SK-N-SH treated with all-trans-retinoic acid at 6 μM for 48 hours (cell line): ENCODE data around the gene USH2A.

Source experiments
- ATAC-seq: fragments of 200-7000 bp; cut with Tn5 transposase; 3 replicates; pipeline ENCODE4 v1.9.1; 2020; ENCODE audit warnings: mild to moderate bottlenecking, moderate library complexity
- ARNTL ChIP-seq: fragments of 450-650 bp; formaldehyde crosslinking; IDR thresholded peaks from 2 replicates; pipeline ENCODE4 v1.5.0; 2020; ENCODE audit warnings: low read depth, mild to moderate bottlenecking, moderate library complexity, borderline replicate concordance
- BACH2 ChIP-seq: fragments of 250-450 bp; sonication (Bioruptor Pico); IDR thresholded peaks from 2 replicates; pipeline ENCODE4 v1.9.0; 2021; ENCODE audit warnings: mild to moderate bottlenecking, borderline replicate concordance
- CREB5 ChIP-seq: fragments of 250-450 bp; sonication (Bioruptor Pico); IDR thresholded peaks from 2 replicates; pipeline ENCODE4 v1.5.1; 2020; ENCODE audit warnings: low read depth, mild to moderate bottlenecking, moderate library complexity
- CSDC2 ChIP-seq: fragments of 250-450 bp; sonication (Bioruptor Pico); IDR thresholded peaks from 2 replicates; pipeline ENCODE4 v1.5.0; 2020; ENCODE audit warnings: mild to moderate bottlenecking, moderate library complexity
- GLIS3 ChIP-seq: fragments of 250-450 bp; sonication (Bioruptor Pico); IDR thresholded peaks from 2 replicates; pipeline ENCODE4 v1.5.0; 2020; ENCODE audit warnings: mild to moderate bottlenecking, moderate library complexity
- OSR1 ChIP-seq: fragments of 250-450 bp; sonication (Bioruptor Pico); IDR thresholded peaks from 2 replicates; pipeline ENCODE4 v1.8.0; 2022; ENCODE audit warnings: moderate library complexity, mild to moderate bottlenecking, inconsistent platforms
- PATZ1 ChIP-seq: fragments of 250-450 bp; sonication (Bioruptor Pico); IDR thresholded peaks from 2 replicates; pipeline ENCODE4 v1.8.0; 2020; ENCODE audit warnings: mild to moderate bottlenecking, moderate library complexity, borderline replicate concordance
- POU6F1 ChIP-seq: fragments of 250-450 bp; sonication (Bioruptor Pico); IDR thresholded peaks from 2 replicates; pipeline ENCODE4 v1.8.0; 2021; ENCODE audit warnings: low read depth, mild to moderate bottlenecking, moderate library complexity, borderline replicate concordance
- RARB ChIP-seq: fragments of 250-450 bp; sonication (Bioruptor Pico); IDR thresholded peaks from 2 replicates; pipeline ENCODE4 v1.8.0; 2021; ENCODE audit warnings: mild to moderate bottlenecking, moderate library complexity
- TCF4 ChIP-seq: fragments of 250-450 bp; sonication (Bioruptor Pico); IDR thresholded peaks from 2 replicates; pipeline ENCODE4 v1.8.0; 2021; ENCODE audit warnings: mild to moderate bottlenecking, moderate library complexity, borderline replicate concordance
- TOX ChIP-seq: fragments of 250-450 bp; sonication (Bioruptor Pico); IDR thresholded peaks from 2 replicates; pipeline ENCODE4 v1.8.0; 2021; ENCODE audit warnings: mild to moderate bottlenecking, moderate library complexity, borderline replicate concordance
- TSHZ2 ChIP-seq: fragments of 250-450 bp; sonication (Bioruptor Pico); IDR thresholded peaks from 2 replicates; pipeline ENCODE4 v1.5.0; 2020; ENCODE audit warnings: mild to moderate bottlenecking, moderate library complexity
- ZC3H10 ChIP-seq: fragments of 250-450 bp; sonication (Bioruptor Pico); IDR thresholded peaks from 2 replicates; pipeline ENCODE4 v1.5.1; 2021; ENCODE audit warnings: mild to moderate bottlenecking, moderate library complexity
- ZFP3 ChIP-seq: fragments of 250-450 bp; sonication (Bioruptor Pico); IDR thresholded peaks from 2 replicates; pipeline ENCODE4 v1.5.0; 2020; ENCODE audit warnings: mild to moderate bottlenecking, moderate library complexity
- ZFP30 ChIP-seq: fragments of 450-650 bp; formaldehyde crosslinking; IDR thresholded peaks from 2 replicates; pipeline ENCODE4 v1.5.0; 2022; ENCODE audit warnings: mild to moderate bottlenecking, moderate library complexity
- ZNF70 ChIP-seq: fragments of 450-650 bp; formaldehyde crosslinking; IDR thresholded peaks from 2 replicates; pipeline ENCODE4 v1.5.0; 2020; ENCODE audit warnings: mild to moderate bottlenecking, moderate library complexity
- ZNF8 ChIP-seq: fragments of 450-650 bp; formaldehyde crosslinking; IDR thresholded peaks from 2 replicates; pipeline ENCODE4 v1.5.0; 2020; ENCODE audit warnings: mild to moderate bottlenecking, moderate library complexity

USH2A gene

GRCh38 chr1:215600867-215601266, 822.4 kb downstream of the USH2A start:
- no peak for ATAC-seq
- TF ChIP-seq ZNF8 (CRISPR knock-in tag) (no peak), PATZ1 (CRISPR knock-in tag) (no peak), CREB5 (no peak), ZFP30 (CRISPR knock-in tag) (no peak), CSDC2 (CRISPR knock-in tag) (no peak)

- TF ChIP-seq OSR1 = no peak
- peak; percentile 27; the same call in 2 of the 3 replicates for ATAC-seq
Measured at GRCh38 chr1:215600258-215600792, 822.9 kb downstream of the USH2A start.

- peak; percentile 55 for ATAC-seq
- TF ChIP-seq TSHZ2 (CRISPR knock-in tag) = no peak
- no peak for TF ChIP-seq ZC3H10 (CRISPR knock-in tag)
- no peak for TF ChIP-seq CSDC2 (CRISPR knock-in tag)
- no peak for TF ChIP-seq BACH2
- no peak for TF ChIP-seq TOX
- TF ChIP-seq POU6F1 (CRISPR knock-in tag) = no peak
- TF ChIP-seq RARB (CRISPR knock-in tag) = no peak
- TF ChIP-seq ZNF70 (CRISPR knock-in tag) = no peak
- TF ChIP-seq GLIS3 = no peak
Measured at GRCh38 chr1:215599418-215600074, 823.7 kb downstream of the USH2A start.

GRCh38 chr1:215597961-215598360, 825.3 kb downstream of the USH2A start:
- no peak for ATAC-seq
- no peak for TF ChIP-seq ARNTL
- no peak for TF ChIP-seq TCF4 (CRISPR knock-in tag)
- no peak for TF ChIP-seq PATZ1 (CRISPR knock-in tag)
- no peak for TF ChIP-seq ZFP30 (CRISPR knock-in tag)
- TF ChIP-seq ZNF70 (CRISPR knock-in tag) = no peak
- TF ChIP-seq CSDC2 (CRISPR knock-in tag) = no peak
- no peak for TF ChIP-seq TOX
- no peak for TF ChIP-seq ZC3H10 (CRISPR knock-in tag)
- TF ChIP-seq BACH2 = no peak
- TF ChIP-seq TSHZ2 (CRISPR knock-in tag) = no peak
- TF ChIP-seq ZNF8 (CRISPR knock-in tag) = no peak
- no peak for TF ChIP-seq ZFP3 (CRISPR knock-in tag)
- TF ChIP-seq CREB5 = no peak
- TF ChIP-seq, all 23 proteins: peak for 0
